Kidney (tissue), 14 donors: Measurements from ENCODE around the gene SLX9. TPM values are rescaled to one million over a fixed set of nuclear protein-coding genes. Genes with fewer than 3 reads are reported as not detected.

Source experiments
- DNase-seq, 5 donors: peaks; one replicate each; pipeline ENCODE4 v3.0.0-alpha.2; 2013 to 2020
- FAIRE-seq: peaks from 2 replicates; lab custom pipeline; 2012; peaks lifted over from hg19 to GRCh38; lab: Jason Lieb, UNC
- H3K27ac ChIP-seq, 2 donors: one replicate each; pipeline ENCODE4 v1.7.0; 2013; ENCODE audit warnings: low read depth in 2 of 2, low read length in 2 of 2, inconsistent platforms in 1 of 2
- H3K27me3 ChIP-seq: one replicate; pipeline ENCODE4 v1.7.1; 2013; ENCODE audit warnings: low read length, inconsistent platforms; ENCODE audit not compliant: control insufficient read depth, insufficient read depth
- H3K36me3 ChIP-seq, 3 donors: one replicate each; pipeline versions ENCODE4 v1.7.0 to v1.7.1; 2013; ENCODE audit warnings: low read length in 3 of 3, control low read depth in 1 of 3, inconsistent platforms in 1 of 3; ENCODE audit not compliant: insufficient read depth in 3 of 3, control insufficient read depth in 2 of 3
- H3K4me1 ChIP-seq, 3 donors: one replicate each; pipeline versions ENCODE4 v1.7.0 to v1.7.1; 2013; ENCODE audit warnings: low read length in 3 of 3, inconsistent platforms in 1 of 3, low read depth in 1 of 3; ENCODE audit not compliant: control insufficient read depth in 2 of 3, insufficient read depth in 2 of 3
- H3K4me3 ChIP-seq, 3 donors: one replicate each; pipeline versions ENCODE4 v1.7.0 to v1.8.1; 2013; ENCODE audit warnings: low read length in 3 of 3, control low read depth in 1 of 3, inconsistent platforms in 1 of 3
- H3K9ac ChIP-seq, 3 donors: one replicate each; pipeline versions ENCODE4 v1.7.0 to v1.7.1; 2013; ENCODE audit warnings: low read length in 3 of 3, control low read depth in 1 of 3, inconsistent platforms in 1 of 3
- H3K9me3 ChIP-seq, 3 donors: one replicate each; pipeline versions ENCODE4 v1.7.0 to v1.7.1; 2013; ENCODE audit warnings: low read length in 3 of 3, control low read depth in 1 of 3, inconsistent platforms in 1 of 3; ENCODE audit not compliant: control insufficient read depth in 2 of 3, insufficient read depth in 1 of 3
- CTCF ChIP-seq: IDR thresholded peaks from 3 replicates; pipeline ENCODE4 v1.5.1; 2012; ENCODE audit warnings: mild to moderate bottlenecking, moderate library complexity, borderline replicate concordance; ENCODE audit not compliant: insufficient read depth; ENCODE audit errors: extremely low read depth
- intact Hi-C: fragments of 100-400 bp; cut with DNase I; formaldehyde crosslinking; loops from one replicate; pipeline ENCODE4 v1.11.1; 2022
- polyA plus RNA-seq: library from polyadenylated mRNA; stranded (reverse); fragments of 350-450 nt; fragmentation: Illumina TruSeq; extraction: RNeasy Lipid Tissue Mini Kit (QIAGEN cat#74804); gene quantifications from one replicate; pipeline ENCODE4 v1.2.3, GENCODE V29; 2014; ENCODE audit warnings: low read depth, low replicate concordance; ENCODE audit not compliant: insufficient read depth
- total RNA-seq: library from RNA; stranded (reverse); fragmentation: NEBNext Ultra II Directional; extraction: Animal tissue kit (Norgen Biotek cat#: 25700); gene quantifications from one replicate; pipeline ENCODE4 v1.2.1, GENCODE V29; 2021
- donor health status: control.
- donor health status: control.
- donor health status: control.
- donor health status: control.
- donor health status: control.
- donor health status: DM: yes; HTN: yes; CAD: no.
- donor health status: Normal renal cell carcinoma (clear cell type).

The SLX9 gene
- total and polyA plus RNA-seq, 2 donors from 2014 or later: 27.1 to 35.1 TPM

- Histone ChIP-seq H3K27me3 (peaks cover 3% of the 10 kb centered on the region), H3K9me3 (no peaks in the 10 kb centered on the region), H3K4me3 (no peak overlapping the region), H3K36me3 (no peaks in the 10 kb centered on the region), H3K27ac (no peak overlapping the region), H3K4me1 (peaks cover 0 to 6% (median 0%) of the 10 kb centered on the region in 3 donors), H3K9ac (no peak overlapping the region)
- FAIRE-seq (no peak), DNase-seq (no peak)
- intact Hi-C loops: no loop called here
- TF ChIP-seq CTCF: no peak
Observed at GRCh38 chr21:44921928-44922327, 17.9 kb upstream of the SLX9 start.

- FAIRE-seq: no peak
Observed at GRCh38 chr21:44923480-44924084, 16.2 kb upstream of the SLX9 start.

GRCh38 chr21:44924606-44925377 lies 15.0 kb upstream of the SLX9 start:
- H3K4me3 ChIP-seq: no peak overlapping the region
- H3K27me3 ChIP-seq: peaks cover 3% of the 10 kb centered on the region
- DNase-seq (no peak), FAIRE-seq (no peak)
- no peak for TF ChIP-seq CTCF
- H3K4me1 ChIP-seq: peaks cover 0 to 7% (median 0%) of the 10 kb centered on the region in 3 donors
- H3K27ac ChIP-seq: peak overlapping the region in 1 of 2 donors; percentile 27
- no peaks in the 10 kb centered on the region for H3K36me3 ChIP-seq
- no peak overlapping the region for H3K9ac ChIP-seq
- intact Hi-C loops: no loop called here
- no peaks in the 10 kb centered on the region for H3K9me3 ChIP-seq

More at GRCh38 chr21:44923480-44924084, 16.2 kb upstream of the SLX9 start:
- no peak for TF ChIP-seq CTCF
- Histone ChIP-seq H3K27me3 (peaks cover 3% of the 10 kb centered on the region), H3K9me3 (no peaks in the 10 kb centered on the region), H3K4me3 (no peak overlapping the region), H3K27ac (no peak overlapping the region), H3K4me1 (peaks cover 0 to 7% (median 0%) of the 10 kb centered on the region in 3 donors), H3K9ac (no peak overlapping the region), H3K36me3 (no peaks in the 10 kb centered on the region)
- DNase-seq: no peak
- intact Hi-C loops: no loop called here
